ENCODE data around the gene MECP2.

The MECP2 gene

GRCh38 chrX:154096140-154097002 lies 1.1 kb downstream of the MECP2 start:
- no peak for DNase-seq (ENCODE audit: low read depth)
- peak overlapping the region; percentile 72 for H3K4me3 ChIP-seq (ENCODE audit: low read depth, low read length)
- TF ChIP-seq CTCF (IDR thresholded peaks at IDR 0.05; ENCODE audit: control insufficient read depth, extremely low read depth, insufficient read depth): no peak

- TF ChIP-seq CTCF (IDR thresholded peaks at IDR 0.05; ENCODE audit: control insufficient read depth, extremely low read depth, insufficient read depth): no peak
- DNase-seq (ENCODE audit: low read depth): no peak
- H3K4me3 ChIP-seq (ENCODE audit: low read depth, low read length): no peak overlapping the region
Observed at GRCh38 chrX:154094833-154095232, 2.7 kb downstream of the MECP2 start.

GRCh38 chrX:154093965-154094364 lies 3.6 kb downstream of the MECP2 start:
- DNase-seq (ENCODE audit: low read depth): no peak
- TF ChIP-seq CTCF (IDR thresholded peaks at IDR 0.05; ENCODE audit: control insufficient read depth, extremely low read depth, insufficient read depth): no peak
- no peak overlapping the region for H3K4me3 ChIP-seq (ENCODE audit: low read depth, low read length)

GRCh38 chrX:154092371-154092770 lies 5.1 kb downstream of the MECP2 start:
- DNase-seq (ENCODE audit: low read depth): no peak
- no peak for TF ChIP-seq CTCF (IDR thresholded peaks at IDR 0.05; ENCODE audit: control insufficient read depth, extremely low read depth, insufficient read depth)
- no peak overlapping the region for H3K4me3 ChIP-seq (ENCODE audit: low read depth, low read length)

- DNase-seq (ENCODE audit: low read depth): no peak
- TF ChIP-seq CTCF (IDR thresholded peaks at IDR 0.05; ENCODE audit: control insufficient read depth, extremely low read depth, insufficient read depth): no peak
- no peak overlapping the region for H3K4me3 ChIP-seq (ENCODE audit: low read depth, low read length)
Observed at GRCh38 chrX:154091678-154092077, 5.8 kb downstream of the MECP2 start.

- DNase-seq (ENCODE audit: low read depth): no peak
- H3K4me3 ChIP-seq (ENCODE audit: low read depth, low read length): no peak overlapping the region
- TF ChIP-seq CTCF (IDR thresholded peaks at IDR 0.05; ENCODE audit: control insufficient read depth, extremely low read depth, insufficient read depth): no peak
Observed at GRCh38 chrX:154090731-154091130, 6.8 kb downstream of the MECP2 start.

All from LNCaP clone FGC (cell line).